Gastroesophageal sphincter (tissue), 4 donors: Measurements from ENCODE around the gene MYO3B. TPM values are rescaled to one million over a fixed set of nuclear protein-coding genes. Genes with fewer than 3 reads are reported as not detected.

ENCODE experiments used
- ATAC-seq: fragments of 150-250 bp; one replicate; pipeline ENCODE4 v1.9.1; 2016; ENCODE audit warnings: mild to moderate bottlenecking, moderate library complexity
- H3K27ac ChIP-seq, 4 donors: fragments of 200-600 bp; sonication (generic) in 3 of 4; 1 replicate in 3 of 4; 2 replicates in 1 of 4; pipeline ENCODE4 v1.5.1; 2016 to 2019
- H3K27me3 ChIP-seq: fragments of 200-600 bp; sonication (generic); one replicate; pipeline ENCODE4 v1.5.1; 2019
- H3K36me3 ChIP-seq, 2 donors: fragments of 200-600 bp; sonication (generic); one replicate each; pipeline ENCODE4 v1.5.1; 2019; ENCODE audit warnings: control low read depth in 1 of 2
- H3K4me1 ChIP-seq, 3 donors: fragments of 200-600 bp; sonication (generic); 1 replicate in 2 of 3; 2 replicates in 1 of 3; pipeline ENCODE4 v1.5.1; 2016 to 2019; ENCODE audit warnings: control low read depth in 2 of 3
- H3K4me3 ChIP-seq, 2 donors: fragments of 200-600 bp; sonication (generic); one replicate each; pipeline ENCODE4 v1.5.1; 2019; ENCODE audit warnings: mild to moderate bottlenecking in 1 of 2, moderate library complexity in 1 of 2
- H3K9me3 ChIP-seq, 3 donors: fragments of 200-600 bp; sonication (generic); one replicate each; pipeline ENCODE4 v1.5.1; 2017 to 2019; ENCODE audit warnings: control low read depth in 2 of 3
- CTCF ChIP-seq, 4 experiments: fragments of 200-600 bp in 2 of 4; fragments of 450-650 bp in 2 of 4; sonication (generic) in 1 of 4; IDR thresholded peaks; one replicate each; pipeline ENCODE4 v1.5.1; 2017 to 2019; ENCODE audit warnings: antibody characterized with exemption in 4 of 4, mild to moderate bottlenecking in 2 of 4, moderate library complexity in 2 of 4
- EP300 ChIP-seq: sonication (generic); formaldehyde crosslinking; IDR thresholded peaks from one replicate; pipeline ENCODE4 v1.6.1; 2017; ENCODE audit warnings: antibody characterized with exemption, mild to moderate bottlenecking
- POLR2A ChIP-seq, 2 donors: fragments of 450-650 bp; IDR thresholded peaks; one replicate each; pipeline ENCODE4 v1.6.1; 2017; ENCODE audit warnings: antibody characterized with exemption in 2 of 2, mild to moderate bottlenecking in 2 of 2, moderate library complexity in 1 of 2
- POLR2AphosphoS5 ChIP-seq: sonication (generic); formaldehyde crosslinking; IDR thresholded peaks from one replicate; pipeline ENCODE4 v1.6.1; 2017; ENCODE audit warnings: antibody characterized with exemption
- WGBS, 2 donors: methylation state at CpG; one replicate each; pipeline ENCODE4 v1.1.5; 2018; ENCODE audit warnings: low coverage in 1 of 2; 5-methylcytosine and 5-hydroxymethylcytosine counted together
- total RNA-seq, 4 donors: library from RNA; depleted of rRNA; stranded (reverse); fragments of >200 nt; gene quantifications; one replicate each; pipeline ENCODE4 v1.1.0, GENCODE V29; 2016

Gene MYO3B
- total RNA-seq, 4 donors from 2014 or later = not detected

GRCh38 chr2:170245312-170245711 lies 67.4 kb downstream of the MYO3B start:
- Histone ChIP-seq H3K36me3 (no peaks in the 10 kb centered on the region), H3K27me3 (peaks cover 19% of the 10 kb centered on the region), H3K9me3 (no peaks in the 10 kb centered on the region), H3K4me3 (no peak overlapping the region), H3K4me1 (no peaks in the 10 kb centered on the region), H3K27ac (no peak overlapping the region)
- TF ChIP-seq POLR2AphosphoS5 (no peak), EP300 (no peak), CTCF (IDR thresholded peaks at IDR 0.05) (no peak), POLR2A (IDR thresholded peaks at IDR 0.05) (no peak)
- 86 to 91% methylated on average over 3 of the region's 3 CpGs for WGBS, 2 donors
- ATAC-seq = no peak

- no peak for TF ChIP-seq CTCF (IDR thresholded peaks at IDR 0.05)
- TF ChIP-seq EP300 = no peak
- TF ChIP-seq POLR2AphosphoS5 = no peak
- TF ChIP-seq POLR2A (IDR thresholded peaks at IDR 0.05) = no peak
- H3K36me3 ChIP-seq = no peaks in the 10 kb centered on the region
- no peaks in the 10 kb centered on the region for H3K9me3 ChIP-seq
- ATAC-seq = no peak
- WGBS, 2 donors = 89 to 94% methylated on average over 3 of the region's 3 CpGs
- H3K4me1 ChIP-seq = no peaks in the 10 kb centered on the region
- H3K27ac ChIP-seq = no peak overlapping the region
- no peak overlapping the region for H3K4me3 ChIP-seq
- peaks cover 14% of the 10 kb centered on the region for H3K27me3 ChIP-seq
These were observed 69.4 kb downstream of the MYO3B start for GRCh38 chr2:170247333-170247732.

GRCh38 chr2:170247882-170248393 lies 70.0 kb downstream of the MYO3B start:
- WGBS, 2 donors = 71% methylated on average over 1 of the region's 1 CpG; no CpG with 5 or more reads in 1 of the 2 donors
- Histone ChIP-seq H3K27me3 (peaks cover 14% of the 10 kb centered on the region), H3K36me3 (no peaks in the 10 kb centered on the region), H3K27ac (no peak overlapping the region), H3K9me3 (no peaks in the 10 kb centered on the region), H3K4me1 (no peaks in the 10 kb centered on the region), H3K4me3 (no peak overlapping the region)
- ATAC-seq = no peak
- no peak for TF ChIP-seq EP300
- TF ChIP-seq CTCF (IDR thresholded peaks at IDR 0.05) = no peak

- no peak for ATAC-seq
- Histone ChIP-seq H3K9me3 (no peaks in the 10 kb centered on the region), H3K36me3 (no peaks in the 10 kb centered on the region), H3K4me3 (no peak overlapping the region), H3K4me1 (no peaks in the 10 kb centered on the region), H3K27ac (no peak overlapping the region), H3K27me3 (peaks cover 7% of the 10 kb centered on the region)
- 67 to 74% methylated on average over 4 of the region's 4 CpGs for WGBS, 2 donors
- no peak for TF ChIP-seq POLR2A (IDR thresholded peaks at IDR 0.05)
- no peak for TF ChIP-seq EP300
- no peak for TF ChIP-seq POLR2AphosphoS5
- no peak for TF ChIP-seq CTCF (IDR thresholded peaks at IDR 0.05)
These were observed 70.8 kb downstream of the MYO3B start for GRCh38 chr2:170248574-170249393.

GRCh38 chr2:170249761-170250160 lies 71.8 kb downstream of the MYO3B start:
- Histone ChIP-seq H3K9me3 (no peaks in the 10 kb centered on the region), H3K4me3 (no peak overlapping the region), H3K4me1 (no peaks in the 10 kb centered on the region), H3K27me3 (peaks cover 4% of the 10 kb centered on the region), H3K36me3 (no peaks in the 10 kb centered on the region), H3K27ac (no peak overlapping the region)
- TF ChIP-seq EP300 (no peak), POLR2A (IDR thresholded peaks at IDR 0.05) (no peak), CTCF (IDR thresholded peaks at IDR 0.05) (no peak), POLR2AphosphoS5 (no peak)
- no peak for ATAC-seq
- WGBS, 2 donors = 55 to 71% methylated on average over 2 of the region's 2 CpGs
